ENCODE results near the gene CES3.
"Not testable (repeated sequence)": the region's sequence is repeated elsewhere in the genome, so short reads cannot be mapped to it uniquely, and the experiment has no call there.

- not testable (repeated sequence) for TF ChIP-seq CTCF (conservative IDR thresholded peaks at IDR 0.05; ENCODE audit: low read length); EZH2phosphoT487 (IDR thresholded peaks at IDR 0.05; ENCODE audit: borderline replicate concordance)
Observed at GRCh38 chr16:66993558-66993957, 32.5 kb downstream of the CES3 start.
